GM23248 (cell line): ENCODE data around the gene PTRH2. TPM values are rescaled to one million over a fixed set of nuclear protein-coding genes. Genes with fewer than 3 reads are reported as not detected.
A peak's percentile ranks its signal among the peaks of the same experiment; 100 is the strongest.

Experiments
- DNase-seq: peaks from one replicate; pipeline ENCODE4 v3.0.0-alpha.2; 2015
- H2AFZ ChIP-seq: fragments of 200-600 bp; sonication (generic); 2 replicates; pipeline ENCODE4 v1.6.1; 2016; ENCODE audit warnings: antibody characterized with exemption
- H3F3A ChIP-seq: fragments of 200-600 bp; sonication (generic); 2 replicates; pipeline ENCODE4 v1.6.1; 2016; ENCODE audit warnings: mild to moderate bottlenecking, antibody characterized with exemption, mixed run types; ENCODE audit not compliant: insufficient read depth
- H3K27ac ChIP-seq: fragments of 200-600 bp; sonication (generic); 2 replicates; pipeline ENCODE4 v1.5.1; 2016; ENCODE audit warnings: mild to moderate bottlenecking
- H3K27me3 ChIP-seq: fragments of 200-600 bp; sonication (generic); replicated peaks from 2 replicates; pipeline ENCODE4 v1.6.1; 2016; ENCODE audit warnings: mild to moderate bottlenecking; ENCODE audit not compliant: insufficient read depth
- H3K36me3 ChIP-seq: fragments of 200-600 bp; sonication (generic); 2 replicates; pipeline ENCODE4 v1.6.1; 2016; ENCODE audit warnings: low read depth, mild to moderate bottlenecking
- H3K4me1 ChIP-seq: fragments of 200-600 bp; sonication (generic); 2 replicates; pipeline ENCODE4 v1.6.1; 2016; ENCODE audit warnings: mild to moderate bottlenecking; ENCODE audit not compliant: insufficient read depth
- H3K4me2 ChIP-seq: fragments of 200-600 bp; sonication (generic); one replicate; pipeline ENCODE4 v1.6.1; 2016; ENCODE audit warnings: mild to moderate bottlenecking; ENCODE audit not compliant: unreplicated experiment
- H3K4me3 ChIP-seq: fragments of 200-600 bp; sonication (generic); 2 replicates; pipeline ENCODE4 v1.5.1; 2016; ENCODE audit warnings: mild to moderate bottlenecking
- H3K79me2 ChIP-seq: fragments of 200-600 bp; sonication (generic); 2 replicates; pipeline ENCODE4 v1.6.1; 2016; ENCODE audit warnings: mild to moderate bottlenecking; ENCODE audit not compliant: insufficient read depth
- H3K9ac ChIP-seq: fragments of 200-600 bp; sonication (generic); 2 replicates; pipeline ENCODE4 v1.6.1; 2016; ENCODE audit warnings: mild to moderate bottlenecking
- H3K9me2 ChIP-seq: fragments of 200-600 bp; sonication (generic); 2 replicates; pipeline ENCODE4 v1.6.1; 2016; ENCODE audit warnings: mixed run types, mild to moderate bottlenecking, moderate library complexity; ENCODE audit not compliant: insufficient read depth
- H3K9me3 ChIP-seq: fragments of 200-600 bp; sonication (generic); one replicate; pipeline ENCODE4 v1.6.1; 2017; ENCODE audit warnings: low read depth
- H4K20me1 ChIP-seq: fragments of 200-600 bp; sonication (generic); 2 replicates; pipeline ENCODE4 v1.6.0; 2016; ENCODE audit not compliant: insufficient read depth
- EZH2 ChIP-seq: fragments of 200-600 bp; sonication (generic); IDR thresholded peaks from 2 replicates; pipeline ENCODE4 v1.6.1; 2018; ENCODE audit warnings: antibody characterized with exemption, mild to moderate bottlenecking; ENCODE audit not compliant: insufficient read depth, poor library complexity, severe bottlenecking
- EZH2phosphoT487 ChIP-seq: fragments of 200-600 bp; sonication (generic); IDR thresholded peaks from 2 replicates; pipeline ENCODE4 v1.6.1; 2018; ENCODE audit warnings: antibody characterized with exemption, moderate library complexity, mild to moderate bottlenecking, low read depth; ENCODE audit not compliant: insufficient read depth
- WGBS, 2 experiments: methylation state at CpG; one replicate each; pipeline ENCODE4 v1.1.6; 2015 to 2017; ENCODE audit warnings: low lambda C conversion rate in 2 of 2, low coverage in 1 of 2; ENCODE audit errors: missing lambda C conversion rate in 2 of 2; 5-methylcytosine and 5-hydroxymethylcytosine counted together
- in situ Hi-C: fragments of 300-500 bp; cut with MboI; formaldehyde crosslinking; loops from 2 replicates; pipeline ENCODE4 v1.15.0; 2020
- polyA plus RNA-seq: library from polyadenylated mRNA; unstranded; fragments of >200 nt; fragmentation: Nextera tagmentation; extraction: Ambion mirVana; gene quantifications from 2 replicates; pipeline ENCODE4 v1.2.1, GENCODE V29; 2016
- total RNA-seq: library from RNA; depleted of rRNA; stranded (reverse); fragments of >200 nt; shearing (Covaris generic); gene quantifications from 2 replicates; pipeline ENCODE4 v1.2.3, GENCODE V29; 2014

Gene PTRH2
- total and polyA plus RNA-seq, 2 experiments from 2014 or later, result 18.2 to 34.4 TPM

DNA sequence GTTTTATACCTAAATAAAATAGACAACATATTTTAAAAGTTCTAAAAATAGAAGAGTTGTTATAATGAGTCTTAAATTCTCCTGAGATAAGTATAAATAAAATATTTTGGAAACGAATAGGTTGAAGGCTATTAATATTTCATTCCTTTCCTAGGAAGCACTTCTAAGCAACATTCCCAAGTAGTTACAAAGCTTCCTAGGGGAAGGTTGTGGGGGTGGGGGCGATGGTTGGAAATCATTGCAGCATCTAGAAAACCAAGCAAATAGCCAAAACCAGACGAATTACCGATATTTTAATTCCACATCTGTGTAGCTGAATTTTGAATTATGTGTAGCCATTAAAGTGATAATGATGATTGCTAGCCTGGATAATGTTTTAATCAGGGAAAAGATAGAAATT is 26.9 kb downstream of the PTRH2 start:
- peaks cover 12% of the 10 kb centered on the region for H3K4me1 ChIP-seq
- H3K4me3 ChIP-seq, result 0 out of 2 replicates have a peak overlapping the region, but pooled peaks have one; percentile 12
- no peak for TF ChIP-seq EZH2
- TF ChIP-seq EZH2phosphoT487, result no peak
- H3K4me2 ChIP-seq, result peak overlapping the region; percentile 23
- peaks cover 93% of the 10 kb centered on the region for H3K79me2 ChIP-seq
- H3K36me3 ChIP-seq, result peaks cover 99% of the 10 kb centered on the region
- no peak overlapping the region for H3K9ac ChIP-seq
- H2AFZ ChIP-seq, result no peak overlapping the region
- no peaks in the 10 kb centered on the region for H3K9me3 ChIP-seq
- peaks cover 66% of the 10 kb centered on the region for H3F3A ChIP-seq
- WGBS, 2 experiments, result 50 to 55% methylated on average over 4 of the region's 4 CpGs
- H3K27me3 ChIP-seq, result no peaks in the 10 kb centered on the region
- in situ Hi-C loops, result no loop called here
- no peaks in the 10 kb centered on the region for H3K9me2 ChIP-seq
- DNase-seq, result peak; percentile 48
- H4K20me1 ChIP-seq, result no peaks in the 10 kb centered on the region
- H3K27ac ChIP-seq, result peak overlapping the region; percentile 10

DNA sequence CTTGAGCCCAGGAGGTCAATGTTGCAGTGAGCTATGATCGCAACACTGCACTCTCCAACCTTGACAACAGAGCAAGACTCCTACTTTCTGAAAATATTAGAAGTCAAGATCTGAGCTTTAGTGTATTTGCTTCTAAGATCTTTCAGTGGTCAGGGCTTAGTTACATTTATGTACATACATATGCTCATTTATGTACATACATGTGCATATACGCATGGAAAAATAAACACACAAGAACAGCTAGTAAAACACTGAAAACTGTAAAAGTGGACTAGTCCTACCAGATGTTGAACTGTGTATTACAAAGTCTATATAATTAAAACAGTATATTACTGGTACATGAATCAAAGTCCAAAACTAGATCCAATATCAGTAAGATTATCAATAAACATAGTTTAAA is 28.3 kb downstream of the PTRH2 start:
- no peak overlapping the region for H3K4me3 ChIP-seq
- peaks cover 99% of the 10 kb centered on the region for H3K36me3 ChIP-seq
- no peak for DNase-seq
- no peak overlapping the region for H3K27ac ChIP-seq
- H3K9me3 ChIP-seq, result no peaks in the 10 kb centered on the region
- in situ Hi-C loops, result no loop called here
- no peaks in the 10 kb centered on the region for H3K27me3 ChIP-seq
- H4K20me1 ChIP-seq, result no peaks in the 10 kb centered on the region
- TF ChIP-seq EZH2phosphoT487, result no peak
- H3K79me2 ChIP-seq, result peaks cover 93% of the 10 kb centered on the region
- no peak overlapping the region for H3K4me2 ChIP-seq
- 98 to 100% methylated on average over 2 of the region's 2 CpGs for WGBS, 2 experiments
- no peak overlapping the region for H3K9ac ChIP-seq
- no peaks in the 10 kb centered on the region for H3K9me2 ChIP-seq
- H3K4me1 ChIP-seq, result peaks cover 12% of the 10 kb centered on the region
- peaks cover 60% of the 10 kb centered on the region for H3F3A ChIP-seq
- H2AFZ ChIP-seq, result no peak overlapping the region

DNA sequence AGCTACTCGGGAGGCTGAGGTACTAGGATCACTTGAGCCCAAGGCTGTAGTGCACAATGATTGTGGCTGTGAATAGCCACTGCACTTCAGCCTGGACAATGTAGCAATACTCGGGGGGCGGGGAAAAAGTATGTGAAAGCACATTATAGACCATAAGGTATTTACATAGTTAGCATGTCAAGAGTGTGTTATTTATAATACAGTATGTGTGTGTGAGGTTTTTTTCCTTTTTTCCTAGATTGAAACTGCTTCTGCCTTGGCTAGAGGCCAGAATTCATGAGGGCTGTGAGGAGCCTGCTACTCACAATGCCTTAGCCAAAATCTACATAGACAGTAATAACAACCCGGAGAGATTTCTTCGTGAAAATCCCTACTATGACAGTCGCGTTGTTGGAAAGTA is 30.5 kb downstream of the PTRH2 start:
- Histone ChIP-seq H2AFZ (no peak overlapping the region), H3K4me1 (peaks cover 14% of the 10 kb centered on the region), H3K27ac (0 out of 2 replicates have a peak overlapping the region, but pooled peaks have one; percentile 6), H3K27me3 (no peaks in the 10 kb centered on the region), H3K4me3 (no peak overlapping the region), H3K9me2 (no peaks in the 10 kb centered on the region), H3K4me2 (no peak overlapping the region), H3K9me3 (no peaks in the 10 kb centered on the region), H3K9ac (no peak overlapping the region), H3K79me2 (peaks cover 93% of the 10 kb centered on the region), H3K36me3 (peaks cover 95% of the 10 kb centered on the region), H3F3A (peaks cover 41% of the 10 kb centered on the region), H4K20me1 (no peaks in the 10 kb centered on the region)
- in situ Hi-C loops, result no loop called here
- WGBS, 2 experiments, result 25 to 33% methylated on average over 7 of the region's 7 CpGs
- TF ChIP-seq EZH2 (no peak), EZH2phosphoT487 (no peak)
- peak; percentile 37 for DNase-seq

DNA sequence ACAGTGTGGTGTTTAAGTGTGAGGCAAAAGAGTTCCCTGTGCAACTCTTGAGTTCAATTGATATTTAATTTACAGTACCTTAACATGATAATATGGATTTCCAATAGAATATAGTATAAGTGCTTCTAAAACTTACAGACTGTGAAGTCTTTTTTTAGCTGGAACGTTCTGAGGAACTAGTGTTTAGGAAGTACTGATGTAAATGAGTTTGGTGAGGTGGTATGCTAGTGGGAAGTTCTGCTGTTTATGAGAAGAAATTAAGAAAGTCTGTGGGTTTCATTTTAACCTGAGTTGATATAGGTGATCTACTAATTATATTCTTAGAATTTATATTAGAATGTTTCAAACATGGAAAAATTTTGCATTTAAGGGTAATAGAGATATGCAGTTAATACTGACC is 32.0 kb downstream of the PTRH2 start:
- Histone ChIP-seq H3F3A (peaks cover 35% of the 10 kb centered on the region), H3K36me3 (peaks cover 80% of the 10 kb centered on the region), H3K9me3 (no peaks in the 10 kb centered on the region), H3K4me1 (peaks cover 24% of the 10 kb centered on the region), H4K20me1 (no peaks in the 10 kb centered on the region), H3K9me2 (no peaks in the 10 kb centered on the region), H3K9ac (no peak overlapping the region), H3K27ac (no peak overlapping the region), H3K79me2 (peaks cover 93% of the 10 kb centered on the region), H3K27me3 (no peaks in the 10 kb centered on the region), H3K4me2 (no peak overlapping the region), H2AFZ (no peak overlapping the region), H3K4me3 (no peak overlapping the region)
- in situ Hi-C loops, result no loop called here
- WGBS, 2 experiments, result 49 to 55% methylated on average over 1 of the region's 1 CpG
- DNase-seq, result no peak
- TF ChIP-seq EZH2, result no peak
- TF ChIP-seq EZH2phosphoT487, result no peak

DNA sequence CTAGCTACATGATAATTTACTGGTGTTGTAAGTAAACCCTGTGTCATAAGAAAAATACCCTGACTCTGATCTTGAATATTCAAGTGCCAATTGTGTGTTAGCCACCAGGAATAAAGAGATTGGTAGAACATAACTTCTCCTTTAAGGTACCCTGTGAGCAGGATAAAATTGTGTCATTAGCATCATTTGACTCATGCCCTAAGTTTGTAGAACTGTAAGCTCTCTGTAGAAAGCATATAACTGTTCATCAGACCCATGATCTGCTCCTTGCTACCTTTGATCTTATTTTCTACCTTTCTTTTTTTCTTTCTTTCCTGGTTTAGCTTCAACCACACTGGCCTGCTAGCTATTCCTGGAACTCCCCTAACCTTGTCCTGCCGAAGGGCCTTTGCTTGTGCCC is 35.8 kb downstream of the PTRH2 start:
- no peaks in the 10 kb centered on the region for H3K9me2 ChIP-seq
- 0 out of 2 replicates have a peak overlapping the region, but pooled peaks have one; percentile 16 for H3K27ac ChIP-seq
- 0 out of 2 replicates have a peak, but pooled peaks cover 6% of the 10 kb centered on the region for H4K20me1 ChIP-seq
- in situ Hi-C loops, result no loop called here
- no peaks in the 10 kb centered on the region for H3K27me3 ChIP-seq
- no peak overlapping the region for H2AFZ ChIP-seq
- no peak for TF ChIP-seq EZH2
- no peak for TF ChIP-seq EZH2phosphoT487
- H3K9me3 ChIP-seq, result no peaks in the 10 kb centered on the region
- H3K4me3 ChIP-seq, result no peak overlapping the region
- peaks cover 72% of the 10 kb centered on the region for H3K36me3 ChIP-seq
- H3K4me1 ChIP-seq, result peaks cover 53% of the 10 kb centered on the region
- H3F3A ChIP-seq, result peaks cover 55% of the 10 kb centered on the region
- peak overlapping the region; percentile 12 for H3K4me2 ChIP-seq
- H3K9ac ChIP-seq, result no peak overlapping the region
- H3K79me2 ChIP-seq, result peaks cover 85% of the 10 kb centered on the region
- WGBS, 2 experiments, result 100% methylated on average over 1 of the region's 1 CpG
- peak; percentile 44 for DNase-seq
